ENCODE data around the gene ADSL. TPM values are rescaled to one million over a fixed set of nuclear protein-coding genes. Genes with fewer than 3 reads are reported as not detected.

ADSL gene
- total RNA-seq, 1 donor from 2014 or later = 110 TPM

- no peak overlapping the region for H3K4me3 ChIP-seq (ENCODE audit: low read depth, low read length)
- no peaks in the 10 kb centered on the region for H3K27me3 ChIP-seq (ENCODE audit: control insufficient read depth, insufficient read depth, low read length)
- FAIRE-seq = no peak
- peaks cover 36% of the 10 kb centered on the region for H3K36me3 ChIP-seq (ENCODE audit: control insufficient read depth, insufficient read depth, low read length)
- TF ChIP-seq CTCF (IDR thresholded peaks at IDR 0.05; ENCODE audit: insufficient read depth, low read length, severe bottlenecking) = no peak
- DNase-seq (ENCODE audit: low read depth) = no peak
These were observed 57.4 kb downstream of the ADSL start for GRCh38 chr22:40403651-40404050.

- no peak for FAIRE-seq
- DNase-seq (ENCODE audit: low read depth) = no peak
- no peak for TF ChIP-seq CTCF (IDR thresholded peaks at IDR 0.05; ENCODE audit: insufficient read depth, low read length, severe bottlenecking)
- Histone ChIP-seq H3K36me3 (ENCODE audit: control insufficient read depth, insufficient read depth, low read length) (peaks cover 40% of the 10 kb centered on the region), H3K27me3 (ENCODE audit: control insufficient read depth, insufficient read depth, low read length) (no peaks in the 10 kb centered on the region), H3K4me3 (ENCODE audit: low read depth, low read length) (no peak overlapping the region)
These were observed 58.2 kb downstream of the ADSL start for GRCh38 chr22:40404251-40405177.

DNA sequence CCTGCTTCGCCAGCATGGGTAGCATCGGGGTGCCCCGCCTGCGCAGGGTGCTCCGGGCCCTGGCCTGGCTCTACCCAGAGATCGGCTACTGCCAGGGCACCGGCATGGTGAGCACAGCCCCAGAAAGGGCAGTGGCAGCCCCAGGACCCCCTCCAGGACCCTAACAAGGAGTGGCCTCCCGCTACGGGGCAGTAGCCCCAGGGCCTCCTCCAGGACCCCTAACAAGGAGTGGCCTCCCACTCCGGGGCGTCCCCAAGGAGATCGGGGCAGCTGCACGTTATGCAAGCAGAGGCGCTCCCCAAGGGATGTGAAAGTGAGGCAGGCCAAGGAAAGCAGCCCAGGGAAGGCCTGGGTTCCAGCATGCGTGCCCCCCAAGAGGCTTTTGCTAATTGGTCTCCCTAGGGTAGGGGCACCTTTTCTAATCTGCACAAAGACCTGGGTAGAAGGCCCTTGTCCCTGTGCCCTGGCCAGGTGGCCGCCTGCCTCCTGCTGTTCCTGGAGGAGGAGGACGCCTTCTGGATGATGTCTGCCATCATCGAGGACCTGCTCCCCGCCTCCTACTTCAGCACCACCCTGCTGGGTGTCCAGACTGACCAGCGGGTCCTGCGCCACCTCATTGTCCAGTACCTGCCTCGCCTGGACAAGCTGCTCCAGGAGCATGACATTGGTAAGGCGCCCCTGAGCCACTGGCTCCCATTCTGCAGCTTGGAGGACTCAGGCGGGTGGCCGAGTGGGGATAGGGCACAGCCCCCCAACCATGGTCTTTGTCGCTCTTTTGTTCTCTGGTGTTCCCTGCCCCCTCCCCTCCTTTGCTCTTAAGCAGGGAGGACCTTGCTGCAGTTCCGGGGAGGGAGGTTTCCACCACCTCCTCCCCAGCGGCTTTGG is 59.1 kb downstream of the ADSL start:
- H3K27me3 ChIP-seq (ENCODE audit: control insufficient read depth, insufficient read depth, low read length) = no peaks in the 10 kb centered on the region
- FAIRE-seq (peak; percentile 73), DNase-seq (ENCODE audit: low read depth) (no peak)
- no peak for TF ChIP-seq CTCF (IDR thresholded peaks at IDR 0.05; ENCODE audit: insufficient read depth, low read length, severe bottlenecking)
- H3K4me3 ChIP-seq (ENCODE audit: low read depth, low read length) = no peak overlapping the region
- peaks cover 43% of the 10 kb centered on the region for H3K36me3 ChIP-seq (ENCODE audit: control insufficient read depth, insufficient read depth, low read length)

DNA sequence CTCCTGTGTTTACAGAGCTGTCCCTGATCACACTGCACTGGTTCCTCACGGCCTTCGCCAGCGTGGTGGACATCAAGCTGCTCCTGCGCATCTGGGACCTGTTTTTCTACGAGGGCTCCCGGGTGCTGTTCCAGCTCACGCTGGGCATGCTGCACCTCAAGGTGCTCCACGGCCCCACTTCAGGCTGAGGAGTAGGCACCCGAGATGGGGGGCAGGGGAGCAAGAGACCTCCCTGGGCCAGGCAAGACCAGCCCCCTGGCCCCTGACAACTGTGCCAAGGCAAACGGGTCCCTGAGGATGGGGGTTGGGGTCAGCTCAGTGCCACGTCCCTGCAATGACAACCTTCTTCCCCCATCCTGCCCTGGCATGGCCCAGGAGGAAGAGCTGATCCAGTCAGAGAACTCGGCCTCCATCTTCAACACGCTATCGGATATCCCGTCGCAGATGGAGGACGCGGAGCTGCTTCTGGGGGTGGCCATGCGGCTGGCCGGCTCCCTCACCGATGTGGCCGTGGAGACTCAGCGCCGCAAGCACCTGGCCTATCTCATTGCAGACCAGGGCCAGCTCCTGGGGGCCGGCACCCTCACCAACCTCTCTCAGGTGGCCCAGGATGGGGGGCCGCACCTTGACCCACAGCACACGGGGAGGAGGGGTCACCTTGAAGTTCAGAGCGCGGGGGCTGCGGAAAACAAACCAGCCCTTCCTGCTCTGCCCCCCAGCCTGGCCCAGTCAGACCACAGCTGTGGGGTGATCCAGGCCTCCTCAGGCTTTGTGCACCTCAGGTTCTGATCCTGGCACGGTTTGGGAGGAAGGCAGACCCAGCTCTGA is 60.0 kb downstream of the ADSL start:
- TF ChIP-seq CTCF (IDR thresholded peaks at IDR 0.05; ENCODE audit: insufficient read depth, low read length, severe bottlenecking) = no peak
- H3K36me3 ChIP-seq (ENCODE audit: control insufficient read depth, insufficient read depth, low read length) = peaks cover 49% of the 10 kb centered on the region
- DNase-seq (ENCODE audit: low read depth) (no peak), FAIRE-seq (no peak)
- H3K27me3 ChIP-seq (ENCODE audit: control insufficient read depth, insufficient read depth, low read length) = no peaks in the 10 kb centered on the region
- no peak overlapping the region for H3K4me3 ChIP-seq (ENCODE audit: low read depth, low read length)

GRCh38 chr22:40407021-40407761 is 60.9 kb downstream of the ADSL start:
- DNase-seq (ENCODE audit: low read depth) = no peak
- Histone ChIP-seq H3K4me3 (ENCODE audit: low read depth, low read length) (no peak overlapping the region), H3K36me3 (ENCODE audit: control insufficient read depth, insufficient read depth, low read length) (peaks cover 47% of the 10 kb centered on the region), H3K27me3 (ENCODE audit: control insufficient read depth, insufficient read depth, low read length) (no peaks in the 10 kb centered on the region)
- no peak for TF ChIP-seq CTCF (IDR thresholded peaks at IDR 0.05; ENCODE audit: insufficient read depth, low read length, severe bottlenecking)
- FAIRE-seq = no peak

All from bronchial epithelial cell (primary cell).